RWPE2 (cell line): ENCODE data around the gene SOWAHA.

Experiments
- ATAC-seq: fragments of 200-7000 bp; cut with Tn5 transposase; 3 replicates; pipeline ENCODE4 v1.9.1; 2021; ENCODE audit warnings: low read depth
- DNase-seq: peaks from one replicate; pipeline ENCODE4 v3.0.0-alpha.2; 2020; ENCODE audit warnings: low spot score
- H3K27ac ChIP-seq: fragments of 450-650 bp; 2 replicates; pipeline ENCODE4 v1.5.1; 2017; ENCODE audit warnings: mild to moderate bottlenecking; ENCODE audit not compliant: poor library complexity, severe bottlenecking
- H3K27me3 ChIP-seq: fragments of 250-450 bp; sonication (Bioruptor Pico); 2 replicates; pipeline ENCODE4 v1.5.1; 2021; ENCODE audit warnings: mild to moderate bottlenecking, moderate library complexity; ENCODE audit not compliant: insufficient read depth, poor library complexity, severe bottlenecking
- H3K36me3 ChIP-seq: fragments of 250-450 bp; sonication (Bioruptor Pico); 2 replicates; pipeline ENCODE4 v1.5.1; 2020; ENCODE audit warnings: low read depth, mild to moderate bottlenecking, moderate library complexity
- H3K4me1 ChIP-seq: fragments of 250-450 bp; sonication (Bioruptor Pico); 2 replicates; pipeline ENCODE4 v1.5.1; 2021; ENCODE audit warnings: mild to moderate bottlenecking, moderate library complexity; ENCODE audit not compliant: insufficient read depth, poor library complexity, severe bottlenecking
- H3K4me3 ChIP-seq: fragments of 250-450 bp; sonication (Bioruptor Pico); 2 replicates; pipeline ENCODE4 v1.5.1; 2021; ENCODE audit warnings: mild to moderate bottlenecking, moderate library complexity; ENCODE audit not compliant: severe bottlenecking
- H3K9me3 ChIP-seq: fragments of 250-450 bp; sonication (Bioruptor Pico); 2 replicates; pipeline ENCODE4 v1.5.1; 2021; ENCODE audit warnings: mild to moderate bottlenecking, moderate library complexity; ENCODE audit not compliant: severe bottlenecking
- CTCF ChIP-seq: fragments of 450-650 bp; IDR thresholded peaks from one replicate; pipeline ENCODE4 v1.5.1; 2017; ENCODE audit warnings: mild to moderate bottlenecking, moderate library complexity; ENCODE audit not compliant: poor library complexity, severe bottlenecking

The SOWAHA gene

GRCh38 chr5:132822650-132823480 is 9.8 kb downstream of the SOWAHA start:
- H3K4me1 ChIP-seq, result no peaks in the 10 kb centered on the region
- no peak for DNase-seq
- no peak overlapping the region for H3K4me3 ChIP-seq
- H3K27ac ChIP-seq, result no peak overlapping the region
- H3K9me3 ChIP-seq, result no peaks in the 10 kb centered on the region
- no peaks in the 10 kb centered on the region for H3K36me3 ChIP-seq
- TF ChIP-seq CTCF, result no peak
- H3K27me3 ChIP-seq, result no peaks in the 10 kb centered on the region
- no peak for ATAC-seq

- Histone ChIP-seq H3K9me3 (no peaks in the 10 kb centered on the region), H3K27ac (no peak overlapping the region), H3K4me1 (no peaks in the 10 kb centered on the region), H3K27me3 (no peaks in the 10 kb centered on the region), H3K4me3 (no peak overlapping the region), H3K36me3 (no peaks in the 10 kb centered on the region)
- DNase-seq, result no peak
- no peak for ATAC-seq
- TF ChIP-seq CTCF, result no peak
Observed at GRCh38 chr5:132823481-132824050, 10.5 kb downstream of the SOWAHA start.

GRCh38 chr5:132824426-132824825 is 11.3 kb downstream of the SOWAHA start:
- Histone ChIP-seq H3K4me1 (no peaks in the 10 kb centered on the region), H3K27me3 (no peaks in the 10 kb centered on the region), H3K27ac (no peak overlapping the region), H3K9me3 (no peaks in the 10 kb centered on the region), H3K36me3 (no peaks in the 10 kb centered on the region), H3K4me3 (no peak overlapping the region)
- no peak for TF ChIP-seq CTCF
- no peak for ATAC-seq
- no peak for DNase-seq

GRCh38 chr5:132825033-132825833 is 12.1 kb downstream of the SOWAHA start:
- Histone ChIP-seq H3K4me3 (no peak overlapping the region), H3K27me3 (no peaks in the 10 kb centered on the region), H3K9me3 (no peaks in the 10 kb centered on the region), H3K27ac (no peak overlapping the region), H3K4me1 (no peaks in the 10 kb centered on the region), H3K36me3 (no peaks in the 10 kb centered on the region)
- no peak for DNase-seq
- no peak for TF ChIP-seq CTCF
- no peak for ATAC-seq
